ENCODE measurements around the gene IKZF3.
"Not testable (repeated sequence)": the region's sequence is repeated elsewhere in the genome, so short reads cannot be mapped to it uniquely, and the experiment has no call there.

Gene IKZF3

DNA sequence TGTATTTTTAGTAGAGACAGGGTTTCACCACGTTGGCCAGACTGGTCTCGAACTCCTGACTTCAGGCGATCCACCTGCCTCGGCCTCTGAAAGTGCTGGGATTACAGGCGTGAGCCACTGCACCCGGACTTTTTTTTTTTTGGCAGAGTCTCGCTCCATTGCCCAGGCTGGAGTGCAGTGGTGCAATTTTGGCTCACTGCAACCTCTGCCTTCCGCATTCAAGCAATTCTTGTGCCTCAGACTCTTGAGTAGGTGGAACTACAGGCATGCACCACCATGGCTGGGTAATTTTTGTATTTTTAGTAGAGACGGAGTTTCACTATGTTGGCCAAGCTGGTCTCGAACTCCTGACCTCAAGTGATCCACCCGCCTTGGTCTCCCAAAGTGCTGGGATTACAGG is 153.0 kb downstream of the IKZF3 start:
- DNase-seq: not testable (repeated sequence)

DNA sequence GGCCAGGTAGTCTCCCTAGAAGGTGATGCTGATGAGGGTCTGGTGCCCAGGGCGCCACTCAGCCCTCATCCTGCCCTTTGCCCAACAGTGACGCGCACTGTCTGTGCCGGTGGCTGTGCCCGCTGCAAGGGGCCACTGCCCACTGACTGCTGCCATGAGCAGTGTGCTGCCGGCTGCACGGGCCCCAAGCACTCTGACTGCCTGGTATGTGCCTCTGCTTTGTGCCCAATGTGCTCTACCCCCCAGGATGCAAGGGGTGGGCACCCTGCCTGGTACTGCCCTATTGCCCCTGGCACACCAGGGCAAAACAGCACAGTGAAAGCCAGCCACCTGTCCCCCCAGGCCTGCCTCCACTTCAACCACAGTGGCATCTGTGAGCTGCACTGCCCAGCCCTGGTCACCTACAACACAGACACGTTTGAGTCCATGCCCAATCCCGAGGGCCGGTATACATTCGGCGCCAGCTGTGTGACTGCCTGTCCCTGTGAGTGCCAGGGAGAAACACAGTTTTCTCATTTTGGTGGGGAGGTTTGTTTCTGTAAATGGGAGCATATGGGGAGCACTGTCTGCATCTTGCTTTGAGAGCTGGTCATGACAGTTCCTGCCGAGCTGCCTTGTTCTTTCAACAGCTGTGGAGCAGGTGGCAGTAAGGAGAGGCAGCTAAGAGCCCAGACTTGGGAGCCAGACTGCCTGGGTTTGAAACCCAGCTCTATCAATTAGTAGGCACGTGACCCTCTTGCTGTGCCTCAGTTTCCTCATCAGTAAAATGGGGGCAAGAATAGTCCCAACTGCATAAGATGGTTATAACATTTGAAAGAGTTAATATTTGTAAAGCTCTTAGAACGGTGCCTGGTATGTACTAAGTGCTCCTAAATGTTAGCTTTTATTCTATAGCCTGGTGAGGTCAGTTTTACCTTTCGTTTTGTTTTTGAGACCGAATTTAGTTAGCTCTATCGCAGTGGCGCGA is 153.8 kb downstream of the IKZF3 start:
- DNase-seq: no peak

DNA sequence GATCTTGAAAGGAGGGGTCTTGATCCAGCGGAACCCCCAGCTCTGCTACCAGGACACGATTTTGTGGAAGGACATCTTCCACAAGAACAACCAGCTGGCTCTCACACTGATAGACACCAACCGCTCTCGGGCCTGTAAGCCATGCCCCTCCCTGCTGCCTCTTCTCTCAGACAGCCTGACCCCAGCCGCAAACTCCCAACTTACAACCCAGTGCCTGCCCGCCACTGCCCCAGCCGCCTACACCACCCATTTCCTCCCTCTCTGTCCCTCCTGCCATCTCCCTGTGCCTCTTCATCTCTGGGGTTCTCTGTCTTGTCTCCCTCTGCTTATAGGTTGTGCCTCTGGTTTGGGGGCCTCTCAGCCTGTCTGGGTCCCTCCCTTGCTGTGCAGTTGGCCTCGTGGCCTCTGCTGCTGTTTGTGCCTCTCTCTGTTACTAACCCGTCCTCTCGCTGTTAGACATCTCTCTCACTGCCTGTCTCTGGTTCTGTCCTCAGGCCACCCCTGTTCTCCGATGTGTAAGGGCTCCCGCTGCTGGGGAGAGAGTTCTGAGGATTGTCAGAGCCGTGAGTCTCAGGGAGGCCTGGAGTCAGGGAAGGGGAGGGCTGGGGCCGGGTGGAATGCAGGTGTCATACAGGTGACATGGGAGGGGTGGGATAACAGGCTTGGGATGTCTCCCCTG is 154.7 kb downstream of the IKZF3 start:
- no peak for DNase-seq

Data from RPMI8226 (cell line).